ENCODE measurements around the gene CELF1.
"Not testable (repeated sequence)": the region's sequence is repeated elsewhere in the genome, so short reads cannot be mapped to it uniquely, and the experiment has no call there.

Gene CELF1

DNA sequence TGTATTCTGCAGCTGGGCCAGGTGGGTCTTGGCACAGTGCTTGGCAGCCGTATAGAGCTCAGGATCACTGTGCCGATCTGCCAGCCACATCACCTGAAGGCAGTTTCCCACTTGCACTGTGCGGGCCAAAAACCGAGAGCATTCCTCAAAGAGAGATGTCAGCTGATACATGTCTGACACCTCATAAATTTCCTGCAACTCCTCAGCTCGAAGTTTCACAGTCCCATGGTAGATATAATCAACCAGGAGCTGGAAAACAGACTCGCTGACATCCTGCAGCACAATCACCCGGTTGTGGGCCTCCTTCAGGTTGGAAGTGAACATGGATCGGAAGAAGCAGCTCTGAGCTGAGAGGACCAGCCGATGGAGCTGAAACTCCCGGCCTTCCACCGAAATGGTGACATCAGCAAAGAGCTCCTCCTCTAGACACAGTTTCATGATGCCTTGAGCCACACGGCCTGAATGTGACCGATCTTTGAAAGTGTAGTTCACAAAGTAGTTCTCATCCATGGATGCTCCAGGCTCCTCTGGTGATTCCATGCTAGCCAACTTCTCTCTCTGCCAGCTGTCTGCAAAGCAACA lies 24.6 kb upstream of the CELF1 start:
- no peak for DNase-seq (ENCODE audit: low read depth in 3 of 3, low spot score in 1 of 3)

- no peak for DNase-seq (ENCODE audit: low read depth in 3 of 3, low spot score in 1 of 3)
Observed at GRCh38 chr11:47573321-47573720, 20.4 kb upstream of the CELF1 start.

DNA sequence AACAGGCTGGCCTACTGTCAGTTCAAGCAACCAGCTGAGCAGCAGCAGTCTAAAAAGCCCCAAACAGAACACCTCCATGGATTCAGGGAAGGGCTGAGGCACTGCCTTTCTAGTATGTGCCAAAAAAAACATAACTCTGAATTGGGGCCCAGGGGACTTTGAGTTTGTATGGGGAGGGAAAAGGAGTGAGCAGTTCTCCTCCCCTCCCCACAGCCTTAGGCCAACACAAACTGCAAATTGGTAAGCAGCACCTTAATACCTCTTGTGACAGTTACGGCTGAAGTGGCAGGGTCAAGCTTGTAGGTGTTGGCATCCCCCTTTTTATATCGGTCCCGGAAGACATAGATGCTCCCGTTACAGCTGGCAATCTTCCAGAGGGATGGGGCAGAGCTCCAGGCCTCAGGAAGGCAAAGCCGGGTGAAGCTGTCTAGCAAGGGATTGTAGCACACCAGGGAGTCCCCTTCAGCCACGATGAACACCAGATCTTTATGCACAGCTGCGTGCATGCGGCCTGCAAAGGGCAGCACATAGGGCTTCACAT lies 19.9 kb upstream of the CELF1 start:
- DNase-seq (ENCODE audit: low read depth in 3 of 3, low spot score in 1 of 3) = no peak

GRCh38 chr11:47571895-47572294 lies 19.0 kb upstream of the CELF1 start:
- no peak for DNase-seq (ENCODE audit: low read depth in 3 of 3, low spot score in 1 of 3)

DNA sequence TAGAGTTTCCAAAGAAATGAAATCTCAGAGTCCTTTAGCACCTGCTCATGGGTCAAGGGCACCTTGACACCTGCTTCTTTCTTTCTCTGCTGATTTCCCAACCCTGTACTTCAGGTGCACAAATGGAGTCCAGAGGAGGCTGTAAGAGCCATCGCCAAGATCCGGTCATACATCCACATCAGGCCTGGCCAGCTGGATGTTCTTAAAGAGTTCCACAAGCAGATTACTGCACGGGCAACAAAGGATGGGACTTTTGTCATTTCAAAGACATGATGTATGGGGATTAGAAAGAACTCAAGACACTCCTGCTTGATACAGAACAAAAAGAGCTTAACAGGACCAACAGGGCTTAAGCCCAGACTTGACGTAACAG lies 18.4 kb upstream of the CELF1 start:
- no peak for DNase-seq (ENCODE audit: low read depth in 3 of 3, low spot score in 1 of 3)

GRCh38 chr11:47570651-47571356 lies 17.9 kb upstream of the CELF1 start:
- no peak for DNase-seq (ENCODE audit: low read depth in 3 of 3, low spot score in 1 of 3)

DNA sequence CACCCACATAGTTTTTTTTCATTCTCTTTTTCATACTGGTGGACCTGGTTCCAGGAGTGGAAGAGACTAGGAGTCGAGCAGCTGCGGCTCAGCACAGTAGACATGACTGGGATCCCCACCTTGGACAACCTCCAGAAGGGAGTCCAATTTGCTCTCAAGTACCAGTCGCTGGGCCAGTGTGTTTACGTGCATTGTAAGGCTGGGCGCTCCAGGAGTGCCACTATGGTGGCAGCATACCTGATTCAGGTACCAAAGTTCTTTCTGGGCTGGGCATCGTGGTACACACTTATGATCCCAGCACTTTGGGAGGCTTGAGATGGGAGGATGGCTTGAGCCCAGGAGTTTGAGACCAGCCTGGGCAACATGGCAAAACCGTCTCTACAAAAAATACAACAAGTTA lies 16.7 kb upstream of the CELF1 start:
- DNase-seq (ENCODE audit: low read depth in 3 of 3, low spot score in 1 of 3) = no peak

GRCh38 chr11:47566149-47566698 lies 13.3 kb upstream of the CELF1 start:
- DNase-seq (ENCODE audit: low read depth in 3 of 3, low spot score in 1 of 3) = no peak

DNA sequence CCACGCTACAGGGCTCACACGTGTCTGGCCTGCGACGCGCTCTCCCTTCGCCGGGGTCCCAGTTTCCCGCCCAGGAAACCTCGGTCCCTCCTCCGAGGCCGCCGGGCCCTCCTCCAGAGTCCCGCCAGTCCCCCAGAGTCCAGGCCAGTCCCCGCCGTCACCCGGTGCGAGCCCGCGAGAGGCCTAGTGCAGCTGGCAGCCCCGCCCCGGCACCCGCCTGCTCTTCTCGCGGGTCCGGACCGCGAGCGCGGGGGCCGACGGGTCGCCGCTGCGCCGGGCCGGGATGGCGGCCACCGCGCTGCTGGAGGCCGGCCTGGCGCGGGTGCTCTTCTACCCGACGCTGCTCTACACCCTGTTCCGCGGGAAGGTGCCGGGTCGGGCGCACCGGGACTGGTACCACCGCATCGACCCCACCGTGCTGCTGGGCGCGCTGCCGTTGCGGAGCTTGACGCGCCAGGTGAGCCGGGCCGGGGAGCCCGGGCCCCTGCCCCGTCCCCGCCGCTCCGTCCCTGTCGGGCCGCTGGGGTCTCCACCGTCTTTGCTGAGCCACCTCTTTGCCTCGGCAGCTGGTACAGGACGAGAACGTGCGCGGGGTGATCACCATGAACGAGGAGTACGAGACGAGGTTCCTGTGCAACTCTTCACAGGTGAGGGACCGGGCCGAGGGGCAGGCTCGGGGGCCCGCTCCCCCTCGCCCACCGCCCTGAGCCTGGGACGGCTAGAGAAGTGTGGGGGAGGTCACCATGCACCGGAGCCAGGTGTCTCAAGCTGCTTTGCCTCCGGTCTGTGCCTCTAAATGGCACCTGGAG lies 12.6 kb upstream of the CELF1 start, which contains the start of gene PTPMT1:
TSS of gene PTPMT1 (plus strand) at position 260 of the 809 bp plus-strand sequence. CDS start at position 284, 24 bp downstream.
- peak in 2 of 3 donors; percentile 30 to 48 for DNase-seq (ENCODE audit: low read depth in 3 of 3, low spot score in 1 of 3)

DNA sequence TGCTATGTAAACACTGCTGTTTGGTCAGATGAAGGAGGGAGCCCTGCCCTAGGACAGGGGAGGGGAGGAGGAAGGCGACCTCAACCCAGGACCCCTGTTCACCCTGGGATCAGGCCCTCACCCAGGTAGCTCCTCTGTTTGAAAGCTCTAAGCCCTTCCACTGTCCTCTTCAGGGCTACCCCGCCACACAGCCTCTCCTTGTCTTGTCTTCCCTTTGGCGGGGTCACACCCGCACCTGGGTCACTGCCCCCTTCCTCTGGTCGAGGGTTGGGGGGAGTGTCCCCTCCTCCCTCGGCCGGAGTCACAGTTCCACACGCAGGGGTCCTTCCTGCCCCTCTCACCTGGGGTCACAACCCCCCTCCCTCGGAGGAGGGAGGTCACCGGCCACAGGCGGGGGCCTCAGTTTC lies 12.0 kb upstream of the CELF1 start:
- DNase-seq (ENCODE audit: low read depth in 3 of 3, low spot score in 1 of 3) = no peak

DNA sequence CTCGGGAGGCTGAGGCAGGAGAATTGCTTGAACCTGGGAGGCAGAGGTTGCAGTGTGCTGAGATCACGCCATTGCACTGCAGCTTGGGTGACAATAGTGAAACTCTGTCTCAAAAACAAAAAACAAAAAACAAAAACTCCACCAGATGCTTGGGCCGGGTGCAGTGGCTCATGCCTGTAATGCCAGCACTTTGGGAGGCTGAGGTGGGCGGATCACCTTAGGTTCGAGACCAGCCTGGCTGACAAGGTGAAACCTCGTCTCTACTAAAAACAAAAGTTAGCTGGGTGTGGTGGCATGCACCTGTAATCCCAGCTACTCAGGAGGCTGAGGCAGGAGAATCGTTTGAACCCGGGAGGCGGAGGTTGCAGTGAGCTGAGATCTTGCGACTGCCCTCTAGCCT lies 11.4 kb upstream of the CELF1 start:
- DNase-seq (ENCODE audit: low read depth in 3 of 3, low spot score in 1 of 3) = not testable (repeated sequence)

DNA sequence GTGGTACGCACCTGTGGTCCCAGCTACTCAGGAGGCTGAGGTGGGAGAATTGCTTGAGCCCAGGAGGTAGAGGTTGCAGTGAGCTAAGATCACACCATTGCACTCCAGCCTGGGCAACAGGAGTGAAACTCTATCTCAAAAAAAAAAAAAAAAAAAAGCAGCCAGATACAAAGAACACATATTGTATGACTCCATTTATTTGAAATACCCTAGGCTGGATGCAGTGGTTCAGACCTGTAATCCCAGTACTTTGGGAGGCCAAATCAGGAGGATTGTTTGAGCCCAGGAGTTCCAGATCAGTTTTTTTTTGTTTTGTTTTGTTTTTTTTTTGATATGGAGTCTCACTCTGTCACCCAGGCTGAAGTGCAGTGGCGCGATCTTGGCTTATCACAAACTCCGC lies 9.5 kb upstream of the CELF1 start:
- not testable (repeated sequence) for DNase-seq (ENCODE audit: low read depth in 3 of 3, low spot score in 1 of 3)

DNA sequence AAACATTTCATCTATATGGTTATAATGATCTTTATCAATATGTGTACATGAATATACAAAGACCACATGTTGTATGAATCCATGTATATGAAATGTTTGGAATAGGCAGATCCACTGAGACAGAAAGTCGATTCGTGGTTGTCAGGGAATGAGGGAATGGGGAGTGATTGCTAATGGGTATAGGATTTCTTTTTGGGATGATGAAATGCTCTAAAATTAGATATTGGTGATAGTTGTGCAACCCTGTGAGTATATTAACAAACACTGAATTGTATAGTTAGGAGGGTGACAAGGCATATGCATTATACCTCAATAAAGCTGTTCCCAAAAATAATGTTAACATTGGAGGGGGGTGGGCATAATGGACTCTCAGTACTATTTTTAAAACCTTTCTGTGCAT lies 7.5 kb upstream of the CELF1 start:
- DNase-seq (ENCODE audit: low read depth in 3 of 3, low spot score in 1 of 3) = no peak

DNA sequence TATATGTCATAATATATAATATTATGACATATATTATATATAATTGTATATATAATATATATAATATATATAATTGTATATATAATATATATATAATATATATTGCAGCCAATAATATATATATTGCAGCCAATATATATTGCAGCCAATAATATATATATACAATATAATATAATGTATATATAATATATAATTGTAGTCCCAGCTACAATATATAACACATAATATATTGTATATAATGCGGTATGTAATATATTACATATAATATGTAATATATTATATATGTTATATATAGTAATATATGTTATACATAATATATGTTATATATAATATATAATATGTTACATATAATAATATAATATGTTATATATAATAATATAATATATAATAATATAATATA lies 5.8 kb upstream of the CELF1 start:
- DNase-seq (ENCODE audit: low read depth in 3 of 3, low spot score in 1 of 3) = no peak

- not testable (repeated sequence) for DNase-seq (ENCODE audit: low read depth in 3 of 3, low spot score in 1 of 3)
Observed at GRCh38 chr11:47557004-47557403, 4.1 kb upstream of the CELF1 start.

GRCh38 chr11:47553406-47553743 lies 443 bp upstream of the CELF1 start:
- no peak for DNase-seq (ENCODE audit: low read depth in 3 of 3, low spot score in 1 of 3)

DNA sequence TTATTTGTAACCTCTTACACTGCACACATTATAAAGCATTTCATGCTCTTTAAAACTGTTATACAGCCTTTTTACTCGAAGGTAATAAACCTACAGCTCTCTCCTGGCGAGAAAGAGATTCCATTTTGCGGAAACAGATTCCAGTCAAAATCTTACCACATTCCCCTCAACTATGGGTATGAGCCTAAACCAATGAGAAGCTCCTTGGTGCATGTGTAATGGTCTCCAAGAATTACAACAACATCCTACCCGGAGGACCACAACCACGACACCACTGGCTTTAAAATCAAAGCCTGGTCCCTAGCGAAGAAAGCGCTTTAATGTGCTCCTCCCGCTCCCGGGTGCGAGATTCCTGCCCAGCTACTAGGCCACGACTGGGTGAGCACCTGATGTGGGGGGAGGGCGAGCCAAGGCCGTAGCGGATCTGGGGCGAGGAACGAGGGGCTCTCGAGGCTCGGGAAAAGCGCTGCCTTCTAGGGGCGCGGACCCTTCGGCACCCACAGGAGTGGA lies 821 bp downstream of the CELF1 start:
- DNase-seq (ENCODE audit: low read depth in 3 of 3, low spot score in 1 of 3) = no peak

DNA sequence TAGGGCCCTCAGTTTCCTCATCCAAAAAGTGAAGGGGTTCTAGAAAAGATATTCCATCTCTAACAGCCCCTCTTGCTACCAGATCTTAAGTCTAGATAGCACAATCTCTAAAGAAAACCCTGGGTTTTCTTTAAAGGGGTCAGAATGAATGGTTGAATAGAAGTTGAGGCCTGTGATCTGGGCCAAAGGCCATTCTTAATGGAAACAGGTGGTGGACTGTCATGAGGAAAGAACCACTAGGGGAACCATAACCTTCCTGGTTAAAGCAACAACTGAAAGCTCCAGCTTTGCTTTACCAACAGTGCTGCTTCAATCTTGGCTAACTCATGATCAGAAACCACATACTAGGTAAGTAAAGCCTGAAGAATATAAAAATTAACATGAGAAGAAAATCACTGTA lies 1.8 kb downstream of the CELF1 start:
- DNase-seq (ENCODE audit: low read depth in 3 of 3, low spot score in 1 of 3) = no peak

DNA sequence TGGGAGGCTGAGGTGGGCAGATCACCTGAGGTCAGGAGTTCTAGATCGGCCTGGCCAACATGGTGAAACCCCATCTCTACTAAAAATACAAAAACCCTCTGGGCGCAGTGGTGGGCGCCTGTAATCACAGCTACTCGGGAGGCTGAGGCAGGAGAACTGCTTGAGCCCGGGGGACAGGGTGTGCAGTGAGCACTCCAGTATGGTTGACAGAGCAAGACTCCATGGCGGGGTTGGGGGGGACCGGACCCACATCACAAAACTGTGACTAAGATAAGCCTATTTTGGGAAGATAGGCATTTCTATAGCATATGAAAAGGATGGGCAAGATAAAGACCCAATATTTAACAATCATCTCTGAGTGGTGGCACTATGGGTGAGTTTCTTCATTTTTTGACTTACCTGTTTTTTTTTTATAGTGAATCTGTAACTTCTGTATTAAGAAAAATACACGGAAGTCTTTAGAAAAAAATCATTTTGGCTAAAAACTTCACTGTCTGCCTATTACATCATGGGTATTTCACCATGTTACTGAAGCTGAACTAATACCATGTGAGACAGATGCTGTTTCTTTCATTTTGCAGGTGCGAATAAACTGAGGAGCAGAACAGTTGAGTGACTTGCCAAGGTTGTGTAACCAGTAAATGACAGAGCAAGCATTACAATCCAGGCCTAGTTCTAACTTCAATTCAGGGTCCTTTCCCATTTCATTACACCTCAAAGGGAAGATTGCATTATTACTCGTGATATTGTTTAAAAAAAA lies 2.5 kb downstream of the CELF1 start:
- no peak for DNase-seq (ENCODE audit: low read depth in 3 of 3, low spot score in 1 of 3)

DNA sequence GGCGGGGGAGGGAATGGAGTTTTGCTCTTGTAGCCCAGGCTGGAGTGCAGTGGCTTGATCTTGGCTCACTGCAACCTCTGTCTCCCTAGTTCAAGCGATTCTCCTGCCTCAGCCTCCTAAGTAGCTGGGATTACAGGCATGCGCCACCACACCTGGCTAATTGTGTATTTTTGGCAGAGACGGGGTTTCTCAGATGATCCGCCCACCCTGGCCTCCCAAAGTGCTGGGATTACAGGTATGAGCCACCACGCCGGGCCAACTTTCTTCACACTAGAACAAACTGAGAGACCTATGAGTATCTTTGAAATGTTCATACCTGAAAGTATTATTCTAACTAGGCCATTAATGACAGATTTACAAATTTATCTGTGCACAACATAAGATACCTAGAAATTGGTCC lies 6.7 kb downstream of the CELF1 start:
- DNase-seq (ENCODE audit: low read depth in 3 of 3, low spot score in 1 of 3) = not testable (repeated sequence)

DNA sequence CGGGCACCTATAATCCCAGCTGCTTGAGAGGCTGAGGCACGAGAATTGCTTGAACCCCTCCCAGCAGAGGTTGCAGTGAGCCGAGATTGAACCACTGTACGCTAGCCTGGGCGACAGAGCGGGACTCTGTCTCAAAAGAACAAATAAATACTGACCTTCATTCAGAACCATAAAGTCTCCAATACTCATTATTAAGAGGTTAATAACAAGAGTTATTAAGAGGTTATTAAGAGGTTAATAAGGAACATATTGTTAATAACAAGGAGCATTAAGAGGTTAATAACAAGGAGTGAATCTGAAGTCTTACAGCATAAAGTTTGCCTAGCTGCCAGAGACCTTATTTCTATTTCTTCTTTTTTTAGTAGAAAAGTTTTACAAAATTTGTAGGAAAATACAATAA lies 7.6 kb downstream of the CELF1 start:
- DNase-seq (ENCODE audit: low read depth in 3 of 3, low spot score in 1 of 3) = no peak

All from stimulated activated CD4-positive, alpha-beta T cell treated with anti-CD3 and anti-CD28 coated beads, TNF-alpha, amount 100 ng/mL, for 1 hour (primary cell).